HL-60/S4 treated with retinoic acid at 250 ng/mL for 4 days and 3 days (cell line): ENCODE results near the gene NFIA.
"Not testable (repeated sequence)": the region's sequence is repeated elsewhere in the genome, so short reads cannot be mapped to it uniquely, and the experiment has no call there.

ENCODE experiments used
- in situ Hi-C: fragments of 300-500 bp; cut with MboI; formaldehyde crosslinking; loops from 2 replicates; pipeline ENCODE4 v1.7.0; 2022; ENCODE audit warnings: low sequenced_read_pairs

The NFIA gene

DNA sequence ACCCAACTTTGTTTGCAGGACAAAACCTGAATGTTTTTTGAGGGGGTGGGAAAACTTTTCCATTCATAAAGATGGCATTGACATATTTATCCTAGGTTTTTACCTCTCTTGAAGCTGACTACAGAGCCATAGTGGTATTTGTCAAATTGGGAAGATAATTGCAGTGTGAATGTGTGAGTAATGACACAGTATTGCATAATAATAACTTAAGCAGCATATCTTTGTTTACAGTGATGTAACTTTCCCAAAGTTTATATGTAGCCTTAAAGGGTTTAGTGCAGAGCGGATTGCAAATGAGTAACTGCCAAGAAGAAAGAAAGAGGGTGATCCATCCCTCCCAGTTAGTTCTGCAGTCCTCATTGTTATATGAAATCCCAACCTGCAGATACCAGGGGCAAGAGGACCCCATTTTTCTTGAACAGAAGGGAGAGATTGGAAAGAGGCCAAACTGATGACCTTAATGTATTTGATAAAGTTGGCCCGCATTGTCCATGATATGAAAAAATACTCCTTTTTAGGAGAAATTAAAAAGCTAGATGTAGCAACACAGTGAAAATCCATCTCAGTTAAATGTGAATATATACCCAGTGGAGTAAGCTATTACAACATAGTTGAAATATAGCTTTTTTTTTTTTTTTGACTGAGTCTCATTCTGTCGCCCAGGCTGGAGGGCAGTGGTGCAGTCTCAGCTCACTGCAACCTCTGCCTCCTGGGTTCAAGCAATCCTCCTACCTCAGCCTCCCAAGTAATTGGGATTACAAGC, 23.7 kb upstream of the NFIA start:
- in situ Hi-C loops: no loop called here

DNA sequence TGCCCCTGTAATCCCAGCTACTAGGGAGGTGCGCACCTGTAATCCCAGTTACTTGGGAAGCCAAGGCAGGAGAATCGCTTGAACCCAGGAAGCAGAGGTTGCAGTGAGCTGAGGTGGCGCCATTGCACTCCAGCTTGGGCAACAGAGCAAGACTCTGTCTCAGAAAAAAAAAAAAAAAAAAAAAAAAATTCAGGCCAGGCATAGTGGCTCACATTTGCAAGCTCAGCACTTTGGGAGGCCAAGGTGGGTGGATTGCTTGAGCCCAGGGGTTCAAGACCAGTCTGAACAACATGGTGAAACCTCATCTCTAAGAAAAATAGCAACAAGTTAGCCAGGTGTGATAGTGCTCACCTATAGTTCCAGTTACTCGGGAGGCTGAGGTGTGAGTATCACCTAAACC, 20.8 kb upstream of the NFIA start:
- in situ Hi-C loops: not testable (repeated sequence)

DNA sequence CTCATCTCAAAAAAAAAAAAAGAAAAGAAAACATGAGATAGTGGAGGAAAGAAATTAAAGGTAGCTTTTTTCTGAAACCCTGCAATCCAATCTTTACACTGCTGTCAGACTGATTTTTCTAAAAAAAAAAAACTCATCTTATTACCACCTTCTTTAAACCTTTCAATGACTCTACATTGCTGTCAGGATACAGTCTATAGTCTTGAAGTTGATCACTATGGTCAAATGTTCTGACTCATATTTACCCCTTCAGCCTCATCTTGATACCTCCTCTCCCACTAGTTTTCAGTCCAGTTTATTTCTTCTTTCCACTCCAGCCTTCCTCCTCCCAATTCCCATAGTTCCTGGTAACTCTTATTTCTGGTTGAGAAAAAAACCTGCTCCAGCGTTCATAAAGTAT, 17.7 kb upstream of the NFIA start:
- in situ Hi-C loops: no loop called here

DNA sequence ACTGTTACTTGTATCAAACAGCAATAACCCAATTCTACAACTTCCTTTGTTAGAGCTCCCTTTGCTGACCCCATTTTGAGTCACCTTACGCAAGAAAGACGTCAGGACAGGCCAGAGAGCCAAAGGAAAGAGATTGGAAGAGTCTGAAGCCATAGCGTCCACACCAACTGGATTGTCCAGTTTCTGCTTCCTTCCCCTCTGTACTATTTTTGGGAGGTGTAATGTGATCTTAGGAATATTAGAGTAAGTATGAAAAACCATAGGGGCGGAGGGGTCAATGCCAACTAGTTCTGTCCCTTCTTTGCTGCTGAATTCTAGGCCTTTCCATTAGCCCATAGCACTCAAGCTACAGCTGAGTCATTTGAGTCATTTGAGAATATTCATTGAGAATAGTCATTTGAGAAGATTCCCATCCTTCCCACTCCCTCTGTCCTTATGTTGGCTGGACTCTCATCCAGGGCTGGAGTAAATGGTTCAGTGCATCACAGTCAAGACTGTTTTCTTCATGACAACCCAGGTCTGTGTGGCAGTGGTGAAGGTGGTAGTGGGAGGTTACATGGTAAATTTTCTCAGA, 14.8 kb upstream of the NFIA start:
- in situ Hi-C loops: no loop called here

- in situ Hi-C loops: no loop called here
Observed at GRCh38 chr1:61070054-61070453, 12.3 kb upstream of the NFIA start.

DNA sequence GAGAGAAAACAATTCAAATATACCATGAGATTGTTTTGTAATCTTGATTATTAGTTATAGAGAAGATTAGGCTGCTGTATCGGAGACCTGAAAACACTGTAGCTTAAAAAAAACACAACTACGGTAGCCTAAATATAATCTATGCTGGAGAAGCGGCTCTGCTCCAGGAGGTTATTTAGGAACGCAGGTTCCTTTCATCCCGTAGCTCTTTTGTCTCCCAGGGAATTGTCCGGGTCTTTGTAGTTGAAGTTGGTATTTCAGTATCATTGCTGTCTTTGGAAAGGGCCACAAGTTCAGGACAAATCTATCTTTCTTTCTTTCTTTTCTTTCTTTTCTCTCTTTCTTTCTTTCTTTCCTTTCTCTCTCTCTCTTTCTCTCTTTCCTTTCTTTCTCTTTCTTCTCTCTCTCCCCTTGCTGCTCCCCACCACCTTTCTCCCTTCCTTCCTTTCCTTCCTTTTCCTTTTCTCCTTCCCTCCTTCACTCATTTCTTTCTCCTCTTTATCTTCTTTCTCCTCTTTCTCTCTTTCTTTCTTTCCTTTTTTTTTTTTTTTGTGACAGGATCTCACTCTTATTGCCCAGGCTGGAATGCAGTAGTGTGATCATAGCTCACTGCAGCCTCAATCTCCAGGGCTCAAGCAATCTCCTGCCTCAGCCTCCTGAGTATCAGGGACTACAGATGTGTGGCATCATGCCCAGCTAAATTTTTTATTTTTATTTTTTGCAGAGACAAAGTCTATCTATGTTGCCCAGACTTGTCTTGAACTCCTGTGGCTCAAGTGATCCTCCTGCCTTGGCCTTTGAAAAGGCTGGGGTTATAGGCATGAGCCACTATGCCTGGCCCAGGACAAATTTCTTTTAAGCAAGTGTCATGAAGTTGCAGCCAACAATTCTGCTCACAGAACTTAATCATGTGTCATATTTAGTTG, 10.9 kb upstream of the NFIA start:
- in situ Hi-C loops: no loop called here

- in situ Hi-C loops: no loop called here
Observed at GRCh38 chr1:61073871-61074270, 8.5 kb upstream of the NFIA start.

DNA sequence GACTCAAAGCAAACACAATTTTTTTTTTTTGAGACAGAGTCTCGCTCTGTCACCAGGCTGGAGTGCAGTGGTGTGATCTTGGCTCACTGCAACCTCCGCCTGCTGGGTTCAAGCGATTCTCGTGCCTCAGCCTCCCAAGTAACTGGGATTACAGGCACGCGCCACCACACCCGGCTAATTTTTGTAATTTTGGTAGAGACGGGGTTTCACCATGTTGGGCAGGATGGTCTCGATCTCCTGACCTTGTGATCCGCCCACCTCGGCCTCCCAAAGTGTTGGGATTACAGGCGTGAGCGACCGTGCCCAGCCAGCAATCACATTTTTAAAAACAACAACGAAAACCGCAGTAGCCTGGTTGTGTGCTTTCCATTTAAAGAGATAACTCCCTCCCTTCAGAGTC, 6.5 kb upstream of the NFIA start:
- in situ Hi-C loops: not testable (repeated sequence)

GRCh38 chr1:61076728-61077675, 5.4 kb upstream of the NFIA start:
- in situ Hi-C loops: no loop called here

DNA sequence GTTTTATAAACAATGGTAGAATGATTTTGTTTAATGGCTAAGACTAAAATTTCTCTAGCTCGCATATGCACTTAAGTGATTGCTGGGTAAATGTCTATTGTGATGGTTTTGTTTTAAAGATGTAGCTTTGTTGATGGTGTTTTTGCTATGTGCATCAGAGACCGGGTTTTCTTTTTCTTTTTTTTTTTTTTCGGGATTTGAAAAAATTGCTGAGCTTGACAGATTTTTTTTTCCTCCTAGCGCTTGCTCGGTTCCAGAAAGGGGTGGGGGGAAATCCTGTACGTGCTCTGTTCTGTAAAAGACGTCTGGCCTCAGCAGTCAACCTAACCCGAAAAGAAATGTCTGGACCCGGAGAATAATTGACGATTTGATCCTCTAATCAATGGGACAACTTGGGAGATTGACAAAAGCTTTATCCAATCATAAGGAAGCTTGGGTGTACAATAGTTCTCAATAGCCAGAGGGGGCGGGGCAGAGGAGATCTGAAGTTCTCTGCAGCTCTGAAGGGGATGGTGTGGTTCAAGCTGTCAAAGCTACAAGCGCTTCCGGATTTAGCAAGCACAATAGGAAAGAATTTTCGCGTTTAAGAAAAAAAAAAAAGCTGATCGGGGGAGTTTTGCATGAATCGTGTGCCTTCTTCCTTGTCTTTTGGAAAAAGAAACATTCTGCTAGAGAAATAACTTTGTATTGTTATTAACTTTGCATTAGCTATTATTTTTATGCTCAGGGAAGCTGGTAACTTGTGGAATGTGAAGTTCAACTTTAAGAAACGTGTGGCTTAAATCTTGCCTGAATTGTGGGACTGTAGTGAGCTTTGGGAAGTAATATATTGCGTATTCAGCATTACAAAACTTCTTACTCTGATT, 4.5 kb upstream of the NFIA start:
- in situ Hi-C loops: no loop called here

GRCh38 chr1:61078618-61079295, 3.6 kb upstream of the NFIA start:
- in situ Hi-C loops: no loop called here

DNA sequence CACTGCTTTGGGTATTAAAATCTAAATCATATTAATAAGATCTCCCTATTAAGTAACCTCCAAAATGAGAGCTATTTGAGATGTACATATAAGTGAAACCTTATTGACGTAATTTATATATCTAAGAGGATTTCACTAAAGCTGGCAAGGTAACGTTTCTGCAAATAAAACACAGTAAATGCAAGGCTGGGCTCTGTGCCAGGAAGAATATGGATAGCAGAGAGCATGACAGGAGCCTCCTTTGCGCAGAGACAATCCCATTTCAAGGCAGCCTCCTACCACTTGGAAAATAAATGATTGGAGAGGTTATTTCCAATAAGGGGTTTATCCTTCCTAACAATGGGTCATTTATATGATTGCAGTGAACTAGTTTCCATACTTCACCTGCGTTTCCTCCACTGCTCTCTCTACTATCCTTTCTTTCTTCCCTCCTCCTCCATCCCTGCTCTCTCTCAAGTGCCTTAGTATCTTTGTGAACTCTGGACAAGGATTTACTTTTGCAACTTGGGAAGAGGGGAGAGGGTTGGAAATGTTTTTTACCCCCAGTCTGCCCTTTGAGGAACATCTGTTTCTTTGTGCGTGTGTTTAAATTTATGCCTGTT, 3.0 kb upstream of the NFIA start:
- in situ Hi-C loops: no loop called here

DNA sequence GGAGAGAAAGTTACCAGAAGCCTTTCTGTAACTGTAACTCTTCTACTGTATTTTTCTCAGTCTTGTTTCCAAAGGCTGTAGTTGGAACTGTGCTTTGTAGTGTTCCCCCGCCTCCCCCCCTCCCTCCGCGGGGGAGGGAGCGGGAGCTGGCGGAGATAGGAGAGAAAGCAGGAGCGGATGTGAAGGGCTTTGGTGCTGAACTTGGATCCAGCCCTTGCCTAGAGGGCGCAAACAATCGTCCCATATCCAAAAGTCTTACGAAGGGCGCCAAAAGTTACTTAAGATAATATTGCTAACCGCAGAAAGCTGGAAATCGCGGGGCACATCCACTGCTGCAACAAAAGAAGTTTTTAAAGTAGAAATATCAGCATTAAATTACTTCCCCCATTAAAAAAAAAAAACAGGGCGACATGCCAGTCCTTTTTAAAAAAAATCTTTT, 2.4 kb upstream of the NFIA start:
- in situ Hi-C loops: no loop called here

DNA sequence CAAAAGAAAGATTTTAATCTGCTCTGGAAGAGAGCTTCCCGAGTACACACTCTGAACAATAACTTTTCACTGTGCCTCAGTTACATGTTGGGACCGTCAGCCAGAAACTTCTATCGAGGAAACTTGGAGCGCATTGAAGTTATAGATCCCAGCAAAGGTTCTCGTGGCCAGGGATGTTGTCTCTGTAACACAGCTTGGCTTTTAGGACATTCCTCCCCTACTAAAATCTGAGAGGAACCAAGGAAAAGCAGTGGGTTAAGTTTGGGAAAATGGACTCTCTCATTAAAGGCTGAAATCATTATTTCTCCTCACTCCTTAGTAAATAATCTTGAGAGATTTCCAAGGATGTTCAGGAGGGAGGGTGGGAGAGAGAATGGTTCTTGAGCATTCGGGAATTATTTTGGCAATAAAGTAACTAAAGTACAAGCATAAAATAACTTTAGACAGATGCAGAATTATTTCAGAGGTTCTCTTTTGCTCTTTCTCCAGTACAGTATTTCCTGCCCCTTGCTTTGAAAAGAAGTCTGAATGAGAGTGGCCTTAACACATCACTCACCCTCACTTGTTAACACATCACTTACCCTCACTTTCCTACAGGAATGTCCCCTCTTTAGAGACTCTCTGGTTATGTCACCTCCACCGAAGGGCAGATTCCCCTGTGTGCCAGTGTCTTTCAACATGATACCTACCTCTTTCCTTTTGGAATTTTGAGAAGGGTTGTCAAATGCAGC, 1.8 kb upstream of the NFIA start:
- in situ Hi-C loops: no loop called here

GRCh38 chr1:61081144-61081685, 1.1 kb upstream of the NFIA start:
- in situ Hi-C loops: no loop called here

- in situ Hi-C loops: no loop called here
Observed at GRCh38 chr1:61081686-61082310, 563 bp upstream of the NFIA start.
